Loucy (cell line): Measurements from ENCODE around the gene ZFTA.

Source experiments
- EZH2phosphoT487 ChIP-seq: fragments of 200-600 bp; IDR thresholded peaks from 2 replicates; pipeline ENCODE4 v1.6.1; 2018; ENCODE audit warnings: antibody characterized with exemption, mild to moderate bottlenecking, moderate library complexity, borderline replicate concordance
- TF ChIP-seq, protein P1 (sequence below): fragments of 200-600 bp; sonication (generic); conservative IDR thresholded peaks from 2 replicates; pipeline ENCODE4 v1.5.1; 2014; ENCODE audit warnings: mild to moderate bottlenecking, antibody characterized with exemption, low read length

DNA sequence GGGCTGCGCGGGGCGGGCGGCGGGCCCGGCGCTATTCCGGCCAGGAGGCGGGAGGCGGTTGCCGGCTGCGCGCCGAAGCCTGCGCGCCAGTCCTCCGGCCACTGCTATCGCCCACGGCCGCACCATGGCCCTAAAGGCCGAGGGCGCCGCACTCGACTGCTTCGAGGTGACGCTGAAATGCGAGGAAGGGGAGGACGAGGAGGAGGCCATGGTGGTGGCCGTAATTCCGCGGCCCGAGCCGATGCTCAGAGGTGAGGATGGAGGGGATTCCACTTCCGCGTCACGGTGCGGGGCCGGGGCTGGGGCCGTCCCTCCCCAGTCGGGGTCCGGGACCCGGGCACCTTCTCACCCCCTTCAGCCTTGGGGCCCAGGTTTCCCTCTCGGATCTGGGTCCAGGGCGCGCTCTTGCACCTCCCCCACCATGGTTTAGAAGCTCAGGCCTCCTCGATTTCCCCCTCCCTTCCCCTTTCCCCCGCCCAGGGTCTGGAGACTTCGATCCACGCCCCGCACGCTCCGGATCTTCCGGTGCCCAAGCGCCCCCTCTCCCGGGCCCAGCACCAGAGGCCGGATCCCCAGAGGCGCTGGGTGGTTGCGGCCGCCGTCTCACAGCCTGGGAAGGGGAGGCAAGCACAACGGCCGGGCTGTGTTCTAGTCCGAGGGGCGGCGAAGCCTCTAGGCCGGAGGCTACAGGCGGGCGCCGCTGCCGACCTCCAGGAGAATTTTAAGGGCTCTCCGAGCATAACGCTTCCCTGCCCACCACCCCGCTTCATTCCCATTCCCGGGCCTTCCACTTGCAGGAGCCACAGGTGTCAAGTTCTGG lies 45.2 kb upstream of the ZFTA start:
- TF ChIP-seq, protein P1, sequence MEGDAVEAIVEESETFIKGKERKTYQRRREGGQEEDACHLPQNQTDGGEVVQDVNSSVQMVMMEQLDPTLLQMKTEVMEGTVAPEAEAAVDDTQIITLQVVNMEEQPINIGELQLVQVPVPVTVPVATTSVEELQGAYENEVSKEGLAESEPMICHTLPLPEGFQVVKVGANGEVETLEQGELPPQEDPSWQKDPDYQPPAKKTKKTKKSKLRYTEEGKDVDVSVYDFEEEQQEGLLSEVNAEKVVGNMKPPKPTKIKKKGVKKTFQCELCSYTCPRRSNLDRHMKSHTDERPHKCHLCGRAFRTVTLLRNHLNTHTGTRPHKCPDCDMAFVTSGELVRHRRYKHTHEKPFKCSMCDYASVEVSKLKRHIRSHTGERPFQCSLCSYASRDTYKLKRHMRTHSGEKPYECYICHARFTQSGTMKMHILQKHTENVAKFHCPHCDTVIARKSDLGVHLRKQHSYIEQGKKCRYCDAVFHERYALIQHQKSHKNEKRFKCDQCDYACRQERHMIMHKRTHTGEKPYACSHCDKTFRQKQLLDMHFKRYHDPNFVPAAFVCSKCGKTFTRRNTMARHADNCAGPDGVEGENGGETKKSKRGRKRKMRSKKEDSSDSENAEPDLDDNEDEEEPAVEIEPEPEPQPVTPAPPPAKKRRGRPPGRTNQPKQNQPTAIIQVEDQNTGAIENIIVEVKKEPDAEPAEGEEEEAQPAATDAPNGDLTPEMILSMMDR: no peak
- TF ChIP-seq EZH2phosphoT487: no peak
